Fibroblast of lung (primary cell): ENCODE measurements around the gene MOBP. TPM values are rescaled to one million over a fixed set of nuclear protein-coding genes. Genes with fewer than 3 reads are reported as not detected.

ENCODE experiments used
- DNase-seq, 2 donors: peaks; one replicate each; pipeline versions ENCODE4 v3.0.0 to v3.0.0-alpha.2; 2010; ENCODE audit warnings: low read depth in 2 of 2
- H2AFZ ChIP-seq: 2 replicates; pipeline ENCODE4 v1.5.1; 2012; ENCODE audit warnings: low read length, control low read depth, inconsistent platforms
- H3K27ac ChIP-seq: 2 replicates; pipeline ENCODE4 v1.5.1; 2011; ENCODE audit warnings: low read length, control low read depth; ENCODE audit not compliant: insufficient read depth
- H3K27me3 ChIP-seq: 2 replicates; pipeline ENCODE4 v1.5.1; 2011; ENCODE audit warnings: mild to moderate bottlenecking, low read length; ENCODE audit not compliant: control insufficient read depth, insufficient read depth
- H3K36me3 ChIP-seq: 2 replicates; pipeline ENCODE4 v1.5.1; 2011; ENCODE audit warnings: low read length; ENCODE audit not compliant: control insufficient read depth, insufficient read depth
- H3K4me1 ChIP-seq: 2 replicates; pipeline ENCODE4 v1.5.1; 2011; ENCODE audit warnings: low read length; ENCODE audit not compliant: control insufficient read depth, insufficient read depth; ENCODE audit errors: extremely low read depth
- H3K4me2 ChIP-seq: 2 replicates; pipeline ENCODE4 v1.5.1; 2011; ENCODE audit warnings: low read length, control low read depth; ENCODE audit not compliant: insufficient read depth; ENCODE audit errors: extremely low read depth
- H3K4me3 ChIP-seq, 4 experiments: fragments of 200-600 bp in 1 of 4; sonication (generic) in 1 of 4; replicated peaks in 1 of 4; 2 replicates each; pipeline ENCODE4 v1.5.1; 2011 to 2016; ENCODE audit warnings: low read length in 4 of 4, low read depth in 3 of 4, mild to moderate bottlenecking in 3 of 4, control low read depth in 2 of 4, inconsistent platforms in 1 of 4, mixed read lengths in 1 of 4; ENCODE audit not compliant: insufficient read depth in 1 of 4; ENCODE audit errors: control extremely low read depth in 1 of 4
- H3K79me2 ChIP-seq: 2 replicates; pipeline ENCODE4 v1.5.1; 2012; ENCODE audit warnings: mild to moderate bottlenecking, low read length, inconsistent platforms; ENCODE audit not compliant: control insufficient read depth, insufficient read depth
- H3K9ac ChIP-seq: 2 replicates; pipeline ENCODE4 v1.5.1; 2011; ENCODE audit warnings: mild to moderate bottlenecking, low read length, control low read depth; ENCODE audit not compliant: insufficient read depth
- H3K9me3 ChIP-seq: 2 replicates; pipeline ENCODE4 v1.5.1; 2012; ENCODE audit warnings: low read depth, low read length; ENCODE audit not compliant: control insufficient read depth, insufficient read depth
- H4K20me1 ChIP-seq: 2 replicates; pipeline ENCODE4 v1.5.1; 2011; ENCODE audit warnings: low read length; ENCODE audit not compliant: control insufficient read depth, insufficient read depth; ENCODE audit errors: extremely low read depth
- CTCF ChIP-seq, 2 donors: IDR thresholded peaks in 1 of 2; conservative IDR thresholded peaks in 1 of 2; 1 replicate in 1 of 2; 2 replicates in 1 of 2; pipeline ENCODE4 v1.5.1; 2011 to 2012; ENCODE audit warnings: low read length in 2 of 2, control low read depth in 1 of 2, inconsistent platforms in 1 of 2, low read depth in 1 of 2, mild to moderate bottlenecking in 1 of 2
- EZH2 ChIP-seq: IDR thresholded peaks from 2 replicates; pipeline ENCODE4 v1.5.1; 2012; ENCODE audit warnings: low read length, control low read depth, mild to moderate bottlenecking; ENCODE audit errors: missing control alignments
- polyA plus RNA-seq, 2 donors: library from polyadenylated mRNA; depleted of rRNA in 1 of 2; stranded (reverse) in 1 of 2; unstranded in 1 of 2; fragments of >200 nt; gene quantifications; 2 replicates each; pipeline ENCODE4 v1.2.1, GENCODE V29; 2011 to 2012; ENCODE audit warnings: missing spikeins in 1 of 2
- total RNA-seq: library from RNA; depleted of rRNA; stranded (reverse); fragments of >200 nt; gene quantifications from 2 replicates; pipeline ENCODE4 v1.2.1, GENCODE V29; 2014

Gene MOBP
- total and polyA plus RNA-seq, 2 donors (not counting 1 experiment from before 2014, with no cell fraction given): not detected

GRCh38 chr3:39471652-39472051 lies 4.2 kb downstream of the MOBP start:
- no peak overlapping the region for H3K27ac ChIP-seq
- no peak overlapping the region for H3K4me2 ChIP-seq
- H3K36me3 ChIP-seq: no peaks in the 10 kb centered on the region
- no peak for TF ChIP-seq EZH2
- TF ChIP-seq CTCF (conservative IDR thresholded peaks at IDR 0.05 in 1 of 2, IDR thresholded peaks at IDR 0.05 in 1 of 2; ENCODE audit: low read depth in 1 of 2, low read length in 2 of 2): no peak
- no peaks in the 10 kb centered on the region for H3K79me2 ChIP-seq
- H3K9me3 ChIP-seq: no peaks in the 10 kb centered on the region
- no peaks in the 10 kb centered on the region for H4K20me1 ChIP-seq
- no peak for DNase-seq
- no peak overlapping the region for H2AFZ ChIP-seq
- no peaks in the 10 kb centered on the region for H3K4me1 ChIP-seq
- no peaks in the 10 kb centered on the region for H3K27me3 ChIP-seq
- no peak overlapping the region for H3K9ac ChIP-seq
- H3K4me3 ChIP-seq: no peak overlapping the region

- Histone ChIP-seq H3K27ac (no peak overlapping the region), H4K20me1 (no peaks in the 10 kb centered on the region), H2AFZ (no peak overlapping the region), H3K79me2 (no peaks in the 10 kb centered on the region), H3K9me3 (no peaks in the 10 kb centered on the region), H3K4me3 (no peak overlapping the region), H3K36me3 (no peaks in the 10 kb centered on the region), H3K9ac (no peak overlapping the region), H3K4me1 (no peaks in the 10 kb centered on the region), H3K4me2 (no peak overlapping the region), H3K27me3 (no peaks in the 10 kb centered on the region)
- no peak for DNase-seq
- TF ChIP-seq CTCF (conservative IDR thresholded peaks at IDR 0.05 in 1 of 2, IDR thresholded peaks at IDR 0.05 in 1 of 2; ENCODE audit: low read depth in 1 of 2, low read length in 2 of 2) (no peak), EZH2 (no peak)
These were observed 6.1 kb downstream of the MOBP start for GRCh38 chr3:39473452-39474125.

- Histone ChIP-seq H3K36me3 (no peaks in the 10 kb centered on the region), H2AFZ (no peak overlapping the region), H3K9me3 (no peaks in the 10 kb centered on the region), H3K4me2 (no peak overlapping the region), H3K4me1 (no peaks in the 10 kb centered on the region), H3K9ac (no peak overlapping the region), H3K27me3 (no peaks in the 10 kb centered on the region), H3K27ac (no peak overlapping the region), H3K4me3 (no peak overlapping the region), H4K20me1 (no peaks in the 10 kb centered on the region), H3K79me2 (no peaks in the 10 kb centered on the region)
- TF ChIP-seq CTCF (conservative IDR thresholded peaks at IDR 0.05 in 1 of 2, IDR thresholded peaks at IDR 0.05 in 1 of 2; ENCODE audit: low read depth in 1 of 2, low read length in 2 of 2): no peak
- no peak for TF ChIP-seq EZH2
- DNase-seq: no peak
These were observed 6.6 kb downstream of the MOBP start for GRCh38 chr3:39474126-39474515.
